Measurements from ENCODE around the gene MATN3.

- TF ChIP-seq CTCF (conservative IDR thresholded peaks at IDR 0.05; ENCODE audit: low read length) = no peak
- TF ChIP-seq EZH2phosphoT487 (IDR thresholded peaks at IDR 0.05; ENCODE audit: borderline replicate concordance) = no peak
Measured at GRCh38 chr2:19973466-19973865, 39.0 kb downstream of the MATN3 start.
